ENCODE results near the gene CARS2.
"Not testable (repeated sequence)": the region's sequence is repeated elsewhere in the genome, so short reads cannot be mapped to it uniquely, and the experiment has no call there.

The CARS2 gene

GRCh38 chr13:110683921-110684320, 22.0 kb downstream of the CARS2 start:
- DNase-seq (ENCODE audit: low spot score), result no peak
- FAIRE-seq, result no peak

GRCh38 chr13:110683203-110683883, 22.6 kb downstream of the CARS2 start:
- DNase-seq (ENCODE audit: low spot score) (no peak), FAIRE-seq (no peak)

- no peak for DNase-seq (ENCODE audit: low spot score)
- FAIRE-seq, result no peak
Measured at GRCh38 chr13:110682746-110683145, 23.2 kb downstream of the CARS2 start.

GRCh38 chr13:110681868-110682550, 23.9 kb downstream of the CARS2 start:
- DNase-seq (ENCODE audit: low spot score), result no peak
- FAIRE-seq, result no peak

GRCh38 chr13:110680852-110681251, 25.1 kb downstream of the CARS2 start:
- DNase-seq (ENCODE audit: low spot score), result no peak
- no peak for FAIRE-seq

GRCh38 chr13:110677731-110678545, 28.0 kb downstream of the CARS2 start:
- FAIRE-seq (no peak), DNase-seq (ENCODE audit: low spot score) (no peak)

- FAIRE-seq (no peak), DNase-seq (ENCODE audit: low spot score) (no peak)
Measured at GRCh38 chr13:110676595-110677587, 29.0 kb downstream of the CARS2 start.

- not testable (repeated sequence) for FAIRE-seq; DNase-seq (ENCODE audit: low spot score)
Measured at GRCh38 chr13:110669814-110670213, 36.1 kb downstream of the CARS2 start.

GRCh38 chr13:110669036-110669435, 36.9 kb downstream of the CARS2 start:
- FAIRE-seq, result no peak

GRCh38 chr13:110666255-110666533, 39.7 kb downstream of the CARS2 start:
- DNase-seq (ENCODE audit: low spot score), result no peak
- FAIRE-seq, result no peak

More at GRCh38 chr13:110669036-110669435, 36.9 kb downstream of the CARS2 start:
- no peak for DNase-seq (ENCODE audit: low spot score)

- FAIRE-seq (no peak), DNase-seq (ENCODE audit: low spot score) (no peak)
Measured at GRCh38 chr13:110665491-110666254, 40.2 kb downstream of the CARS2 start.

- no peak for DNase-seq (ENCODE audit: low spot score)
- FAIRE-seq, result no peak
Measured at GRCh38 chr13:110664673-110665072, 41.2 kb downstream of the CARS2 start.

- no peak for FAIRE-seq
- no peak for DNase-seq (ENCODE audit: low spot score)
Measured at GRCh38 chr13:110664041-110664440, 41.9 kb downstream of the CARS2 start.

- no peak for DNase-seq (ENCODE audit: low spot score)
- no peak for FAIRE-seq
Measured at GRCh38 chr13:110663491-110663890, 42.4 kb downstream of the CARS2 start.

GRCh38 chr13:110662777-110663443, 43.0 kb downstream of the CARS2 start:
- DNase-seq (ENCODE audit: low spot score) (no peak), FAIRE-seq (no peak)

GRCh38 chr13:110662091-110662490, 43.8 kb downstream of the CARS2 start:
- no peak for DNase-seq (ENCODE audit: low spot score)
- no peak for FAIRE-seq

- DNase-seq (ENCODE audit: low spot score) (no peak), FAIRE-seq (no peak)
Measured at GRCh38 chr13:110661256-110661655, 44.7 kb downstream of the CARS2 start.

GRCh38 chr13:110658218-110658911, 47.6 kb downstream of the CARS2 start:
- FAIRE-seq; DNase-seq (ENCODE audit: low spot score): not testable (repeated sequence)

GRCh38 chr13:110657196-110657595, 48.7 kb downstream of the CARS2 start:
- FAIRE-seq, result no peak
- no peak for DNase-seq (ENCODE audit: low spot score)
